ENCODE measurements around the gene B3GALT4. TPM values are rescaled to one million over a fixed set of nuclear protein-coding genes. Genes with fewer than 3 reads are reported as not detected.

Gene B3GALT4
- total and polyA plus RNA-seq, 2 of the 13 experiments (the other 11 are each of a cell fraction or from before 2014, with no cell fraction given): 0.04 to 0.27 TPM

DNA sequence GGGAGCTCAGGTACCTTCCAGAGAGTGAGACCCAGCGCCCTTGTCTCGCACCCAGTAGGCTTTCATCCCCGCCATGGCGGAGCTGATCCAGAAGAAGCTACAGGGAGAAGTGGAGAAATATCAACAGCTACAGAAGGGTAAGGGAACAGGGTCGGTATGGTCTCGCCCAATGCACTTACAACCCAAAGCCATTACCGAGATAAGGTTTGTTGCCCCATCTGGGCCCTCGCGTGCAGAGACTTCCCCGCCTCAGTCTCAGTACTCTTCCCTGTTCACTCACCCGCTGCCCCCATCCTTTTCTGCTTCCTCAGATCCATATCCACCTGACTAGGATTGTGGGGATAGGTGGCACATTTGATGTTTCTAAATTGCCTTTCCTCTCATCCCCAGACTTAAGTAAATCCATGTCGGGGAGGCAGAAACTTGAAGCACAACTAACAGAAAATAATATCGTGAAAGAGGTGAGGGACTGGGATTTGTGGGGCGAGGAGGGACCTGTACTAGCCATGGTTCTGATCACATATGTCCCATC lies 12.9 kb downstream of the B3GALT4 start (continued):
- TF ChIP-seq, protein P1, sequence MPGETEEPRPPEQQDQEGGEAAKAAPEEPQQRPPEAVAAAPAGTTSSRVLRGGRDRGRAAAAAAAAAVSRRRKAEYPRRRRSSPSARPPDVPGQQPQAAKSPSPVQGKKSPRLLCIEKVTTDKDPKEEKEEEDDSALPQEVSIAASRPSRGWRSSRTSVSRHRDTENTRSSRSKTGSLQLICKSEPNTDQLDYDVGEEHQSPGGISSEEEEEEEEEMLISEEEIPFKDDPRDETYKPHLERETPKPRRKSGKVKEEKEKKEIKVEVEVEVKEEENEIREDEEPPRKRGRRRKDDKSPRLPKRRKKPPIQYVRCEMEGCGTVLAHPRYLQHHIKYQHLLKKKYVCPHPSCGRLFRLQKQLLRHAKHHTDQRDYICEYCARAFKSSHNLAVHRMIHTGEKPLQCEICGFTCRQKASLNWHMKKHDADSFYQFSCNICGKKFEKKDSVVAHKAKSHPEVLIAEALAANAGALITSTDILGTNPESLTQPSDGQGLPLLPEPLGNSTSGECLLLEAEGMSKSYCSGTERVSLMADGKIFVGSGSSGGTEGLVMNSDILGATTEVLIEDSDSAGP (CRISPR knock-in tag; IDR thresholded peaks at IDR 0.05; ENCODE audit: borderline replicate concordance): no peak
- TF ChIP-seq NAIF1 (CRISPR knock-in tag; IDR thresholded peaks at IDR 0.05; ENCODE audit: borderline replicate concordance) (no peak), ATAD3A (CRISPR knock-in tag; IDR thresholded peaks at IDR 0.05) (no peak), ARID2 (CRISPR knock-in tag; IDR thresholded peaks at IDR 0.05; ENCODE audit: borderline replicate concordance) (no peak), SRSF1 (optimal IDR thresholded peaks at IDR 0.05; ENCODE audit: low read depth, low read length) (no peak), ZNF20 (CRISPR knock-in tag; IDR thresholded peaks at IDR 0.05) (no peak), GLI4 (CRISPR knock-in tag; IDR thresholded peaks at IDR 0.05; ENCODE audit: borderline replicate concordance) (no peak)
- TF ChIP-seq, protein P2, sequence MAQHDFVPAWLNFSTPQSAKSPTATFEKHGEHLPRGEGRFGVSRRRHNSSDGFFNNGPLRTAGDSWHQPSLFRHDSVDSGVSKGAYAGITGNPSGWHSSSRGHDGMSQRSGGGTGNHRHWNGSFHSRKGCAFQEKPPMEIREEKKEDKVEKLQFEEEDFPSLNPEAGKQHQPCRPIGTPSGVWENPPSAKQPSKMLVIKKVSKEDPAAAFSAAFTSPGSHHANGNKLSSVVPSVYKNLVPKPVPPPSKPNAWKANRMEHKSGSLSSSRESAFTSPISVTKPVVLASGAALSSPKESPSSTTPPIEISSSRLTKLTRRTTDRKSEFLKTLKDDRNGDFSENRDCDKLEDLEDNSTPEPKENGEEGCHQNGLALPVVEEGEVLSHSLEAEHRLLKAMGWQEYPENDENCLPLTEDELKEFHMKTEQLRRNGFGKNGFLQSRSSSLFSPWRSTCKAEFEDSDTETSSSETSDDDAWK (CRISPR knock-in tag; IDR thresholded peaks at IDR 0.05): no peak
- TF ChIP-seq, protein P3, sequence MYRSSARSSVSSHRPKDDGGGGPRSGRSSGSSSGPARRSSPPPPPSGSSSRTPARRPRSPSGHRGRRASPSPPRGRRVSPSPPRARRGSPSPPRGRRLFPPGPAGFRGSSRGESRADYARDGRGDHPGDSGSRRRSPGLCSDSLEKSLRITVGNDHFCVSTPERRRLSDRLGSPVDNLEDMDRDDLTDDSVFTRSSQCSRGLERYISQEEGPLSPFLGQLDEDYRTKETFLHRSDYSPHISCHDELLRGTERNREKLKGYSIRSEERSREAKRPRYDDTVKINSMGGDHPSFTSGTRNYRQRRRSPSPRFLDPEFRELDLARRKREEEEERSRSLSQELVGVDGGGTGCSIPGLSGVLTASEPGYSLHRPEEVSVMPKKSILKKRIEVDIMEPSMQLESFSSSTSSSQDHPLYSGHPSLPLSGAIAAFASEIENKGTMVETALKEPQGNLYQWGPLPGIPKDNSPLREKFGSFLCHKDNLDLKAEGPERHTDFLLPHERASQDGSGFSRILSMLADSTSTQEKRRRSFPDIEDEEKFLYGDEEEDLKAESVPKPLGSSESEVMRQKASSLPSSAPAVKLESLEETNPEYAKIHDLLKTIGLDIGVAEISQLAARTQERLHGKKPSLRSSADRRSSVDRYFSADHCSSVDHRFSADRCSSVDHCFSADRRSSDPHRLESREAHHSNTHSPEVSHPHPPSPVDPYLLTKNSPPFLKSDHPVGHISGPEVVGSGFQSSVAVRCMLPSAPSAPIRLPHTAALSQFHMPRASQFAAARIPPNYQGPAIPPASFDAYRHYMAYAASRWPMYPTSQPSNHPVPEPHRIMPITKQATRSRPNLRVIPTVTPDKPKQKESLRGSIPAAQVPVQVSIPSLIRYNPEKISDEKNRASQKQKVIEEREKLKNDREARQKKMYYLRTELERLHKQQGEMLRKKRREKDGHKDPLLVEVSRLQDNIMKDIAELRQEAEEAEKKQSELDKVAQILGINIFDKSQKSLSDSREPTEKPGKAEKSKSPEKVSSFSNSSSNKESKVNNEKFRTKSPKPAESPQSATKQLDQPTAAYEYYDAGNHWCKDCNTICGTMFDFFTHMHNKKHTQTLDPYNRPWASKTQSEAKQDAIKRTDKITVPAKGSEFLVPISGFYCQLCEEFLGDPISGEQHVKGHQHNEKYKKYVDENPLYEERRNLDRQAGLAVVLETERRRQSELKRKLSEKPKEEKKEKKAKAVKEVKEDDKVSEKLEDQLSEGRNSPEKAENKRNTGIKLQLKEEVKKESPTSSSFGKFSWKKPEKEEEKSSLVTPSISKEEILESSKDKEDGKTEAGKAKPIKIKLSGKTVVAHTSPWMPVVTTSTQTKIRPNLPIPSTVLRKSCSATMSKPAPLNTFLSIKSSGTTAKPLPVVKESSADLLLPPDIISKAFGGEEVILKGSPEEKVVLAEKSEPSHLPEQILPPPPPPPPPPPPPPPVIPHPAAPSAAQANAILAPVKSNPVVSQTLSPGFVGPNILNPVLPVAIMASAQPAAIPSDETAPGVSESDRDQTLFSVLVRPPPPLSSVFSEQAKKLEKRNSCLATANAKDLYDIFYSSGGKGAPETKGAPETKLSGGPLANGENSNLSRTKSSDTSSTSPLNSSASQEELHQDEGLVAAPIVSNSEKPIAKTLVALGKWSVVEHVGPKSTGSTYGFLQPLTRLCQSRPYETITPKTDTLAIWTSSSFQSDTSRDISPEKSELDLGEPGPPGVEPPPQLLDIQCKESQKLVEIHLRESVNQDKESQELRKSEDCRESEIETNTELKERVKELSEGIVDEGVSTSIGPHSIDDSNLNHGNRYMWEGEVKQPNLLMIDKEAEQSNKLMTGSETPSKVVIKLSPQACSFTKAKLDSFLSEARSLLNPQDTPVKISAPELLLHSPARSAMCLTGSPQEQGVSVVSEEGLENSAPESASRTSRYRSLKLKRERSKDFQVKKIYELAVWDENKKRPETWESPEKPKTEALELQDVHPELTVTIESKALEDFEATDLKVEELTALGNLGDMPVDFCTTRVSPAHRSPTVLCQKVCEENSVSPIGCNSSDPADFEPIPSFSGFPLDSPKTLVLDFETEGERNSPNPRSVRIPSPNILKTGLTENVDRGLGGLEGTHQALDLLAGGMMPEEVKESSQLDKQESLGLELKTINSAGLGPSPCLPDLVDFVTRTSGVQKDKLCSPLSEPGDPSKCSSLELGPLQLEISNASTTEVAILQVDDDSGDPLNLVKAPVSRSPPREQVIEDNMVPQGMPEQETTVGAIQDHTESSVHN (CRISPR knock-in tag; IDR thresholded peaks at IDR 0.05): no peak
- TF ChIP-seq, protein P4, sequence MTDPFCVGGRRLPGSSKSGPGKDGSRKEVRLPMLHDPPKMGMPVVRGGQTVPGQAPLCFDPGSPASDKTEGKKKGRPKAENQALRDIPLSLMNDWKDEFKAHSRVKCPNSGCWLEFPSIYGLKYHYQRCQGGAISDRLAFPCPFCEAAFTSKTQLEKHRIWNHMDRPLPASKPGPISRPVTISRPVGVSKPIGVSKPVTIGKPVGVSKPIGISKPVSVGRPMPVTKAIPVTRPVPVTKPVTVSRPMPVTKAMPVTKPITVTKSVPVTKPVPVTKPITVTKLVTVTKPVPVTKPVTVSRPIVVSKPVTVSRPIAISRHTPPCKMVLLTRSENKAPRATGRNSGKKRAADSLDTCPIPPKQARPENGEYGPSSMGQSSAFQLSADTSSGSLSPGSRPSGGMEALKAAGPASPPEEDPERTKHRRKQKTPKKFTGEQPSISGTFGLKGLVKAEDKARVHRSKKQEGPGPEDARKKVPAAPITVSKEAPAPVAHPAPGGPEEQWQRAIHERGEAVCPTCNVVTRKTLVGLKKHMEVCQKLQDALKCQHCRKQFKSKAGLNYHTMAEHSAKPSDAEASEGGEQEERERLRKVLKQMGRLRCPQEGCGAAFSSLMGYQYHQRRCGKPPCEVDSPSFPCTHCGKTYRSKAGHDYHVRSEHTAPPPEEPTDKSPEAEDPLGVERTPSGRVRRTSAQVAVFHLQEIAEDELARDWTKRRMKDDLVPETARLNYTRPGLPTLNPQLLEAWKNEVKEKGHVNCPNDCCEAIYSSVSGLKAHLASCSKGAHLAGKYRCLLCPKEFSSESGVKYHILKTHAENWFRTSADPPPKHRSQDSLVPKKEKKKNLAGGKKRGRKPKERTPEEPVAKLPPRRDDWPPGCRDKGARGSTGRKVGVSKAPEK (CRISPR knock-in tag; IDR thresholded peaks at IDR 0.05; ENCODE audit: borderline replicate concordance): no peak
- TF ChIP-seq, protein P5, sequence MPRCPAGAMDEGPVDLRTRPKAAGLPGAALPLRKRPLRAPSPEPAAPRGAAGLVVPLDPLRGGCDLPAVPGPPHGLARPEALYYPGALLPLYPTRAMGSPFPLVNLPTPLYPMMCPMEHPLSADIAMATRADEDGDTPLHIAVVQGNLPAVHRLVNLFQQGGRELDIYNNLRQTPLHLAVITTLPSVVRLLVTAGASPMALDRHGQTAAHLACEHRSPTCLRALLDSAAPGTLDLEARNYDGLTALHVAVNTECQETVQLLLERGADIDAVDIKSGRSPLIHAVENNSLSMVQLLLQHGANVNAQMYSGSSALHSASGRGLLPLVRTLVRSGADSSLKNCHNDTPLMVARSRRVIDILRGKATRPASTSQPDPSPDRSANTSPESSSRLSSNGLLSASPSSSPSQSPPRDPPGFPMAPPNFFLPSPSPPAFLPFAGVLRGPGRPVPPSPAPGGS (CRISPR knock-in tag; IDR thresholded peaks at IDR 0.05): no peak
